Mesendoderm (in vitro differentiated cells): ENCODE results near the gene GRM7.
A peak's percentile ranks its signal among the peaks of the same experiment; 100 is the strongest.

ENCODE experiments used
- DNase-seq: peaks from one replicate; pipeline ENCODE4 v3.0.0; 2013
- H2AK5ac ChIP-seq: 2 replicates; pipeline ENCODE4 v1.6.1; 2013; ENCODE audit warnings: low read length, inconsistent platforms
- H2BK120ac ChIP-seq: 2 replicates; pipeline ENCODE4 v1.6.1; 2013; ENCODE audit warnings: low read depth, mild to moderate bottlenecking, low read length, moderate library complexity, mixed read lengths
- H2BK15ac ChIP-seq: replicated peaks from 2 replicates; pipeline ENCODE4 v1.6.1; 2013; ENCODE audit warnings: low read depth, mild to moderate bottlenecking, moderate library complexity
- H2BK5ac ChIP-seq: 2 replicates; pipeline ENCODE4 v1.6.1; 2013; ENCODE audit warnings: low read length, inconsistent platforms
- H3K18ac ChIP-seq: 2 replicates; pipeline ENCODE4 v1.6.1; 2013; ENCODE audit warnings: mild to moderate bottlenecking, low read length, mixed read lengths
- H3K23ac ChIP-seq: one replicate; pipeline ENCODE4 v1.6.1; 2013; ENCODE audit warnings: low read length
- H3K27ac ChIP-seq: 2 replicates; pipeline ENCODE4 v1.5.1; 2013; ENCODE audit warnings: low read depth, mild to moderate bottlenecking, inconsistent platforms, low read length, moderate library complexity
- H3K27me3 ChIP-seq: 2 replicates; pipeline ENCODE4 v1.6.1; 2013; ENCODE audit warnings: low read length, control low read depth, mild to moderate bottlenecking, inconsistent platforms; ENCODE audit not compliant: insufficient read depth, poor library complexity
- H3K36me3 ChIP-seq: 2 replicates; pipeline ENCODE4 v1.6.1; 2013; ENCODE audit warnings: low read length, inconsistent platforms; ENCODE audit not compliant: control insufficient read depth, insufficient read depth
- H3K4ac ChIP-seq: one replicate; pipeline ENCODE4 v1.6.1; 2013; ENCODE audit warnings: low read depth, mild to moderate bottlenecking, low read length, moderate library complexity
- H3K4me1 ChIP-seq: 2 replicates; pipeline ENCODE4 v1.6.1; 2013; ENCODE audit warnings: low read depth, low read length, inconsistent platforms; ENCODE audit not compliant: control insufficient read depth
- H3K4me2 ChIP-seq: 2 replicates; pipeline ENCODE4 v1.6.1; 2013; ENCODE audit warnings: low read length
- H3K4me3 ChIP-seq: 2 replicates; pipeline ENCODE4 v1.5.1; 2013; ENCODE audit warnings: mild to moderate bottlenecking, low read length
- H3K56ac ChIP-seq: one replicate; pipeline ENCODE4 v1.6.1; 2013; ENCODE audit warnings: low read length
- H3K79me1 ChIP-seq: 2 replicates; pipeline ENCODE4 v1.6.1; 2013; ENCODE audit warnings: low read length, inconsistent platforms
- H3K79me2 ChIP-seq: 2 replicates; pipeline ENCODE4 v1.6.1; 2013; ENCODE audit warnings: mild to moderate bottlenecking, low read length; ENCODE audit not compliant: control insufficient read depth, insufficient read depth
- H3K9ac ChIP-seq: 2 replicates; pipeline ENCODE4 v1.6.1; 2013; ENCODE audit warnings: low read length, inconsistent platforms
- H4K5ac ChIP-seq: one replicate; pipeline ENCODE4 v1.6.1; 2013; ENCODE audit warnings: low read length
- H4K8ac ChIP-seq: one replicate; pipeline ENCODE4 v1.6.1; 2013; ENCODE audit warnings: low read depth, mild to moderate bottlenecking, control low read depth, low read length, moderate library complexity
- WGBS: extraction: QIAGEN DNeasy Blood & Tissue Kit; methylation state at CpG from one replicate; pipeline ENCODE4 v1.1.7; 2013; ENCODE audit warnings: low lambda C conversion rate, missing lambda C conversion rate; ENCODE audit not compliant: insufficient coverage; ENCODE audit errors: extremely low coverage; 5-methylcytosine and 5-hydroxymethylcytosine counted together

The GRM7 gene

DNA sequence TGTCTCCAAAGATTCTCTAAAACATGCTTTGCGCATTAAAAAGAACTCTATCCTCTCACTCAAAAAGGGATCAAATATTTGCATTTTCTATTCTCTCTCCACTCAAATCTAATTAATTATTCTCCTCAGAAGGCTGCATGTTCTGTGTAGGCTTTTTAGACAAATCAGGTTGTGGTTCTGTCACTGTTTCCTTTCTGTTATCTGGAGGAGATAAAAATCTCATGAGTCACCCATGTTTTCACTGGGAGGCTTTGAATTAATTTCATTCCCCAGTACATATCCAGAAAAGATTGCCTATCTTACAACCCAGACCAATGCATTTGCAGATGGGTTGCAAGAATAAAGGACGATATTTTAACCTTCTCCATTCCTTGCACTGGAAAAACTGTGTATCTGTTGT, 446.5 kb downstream of the GRM7 start:
- Histone ChIP-seq H3K4me1 (peaks cover 7% of the 10 kb centered on the region), H2BK5ac (no peak overlapping the region), H3K18ac (no peak overlapping the region), H3K56ac (no peak overlapping the region), H4K5ac (no peak overlapping the region), H2BK15ac (no peak overlapping the region), H2AK5ac (no peak overlapping the region), H3K27ac (no peak overlapping the region), H2BK120ac (no peak overlapping the region), H3K4ac (no peak overlapping the region), H4K8ac (no peak overlapping the region), H3K23ac (no peak overlapping the region), H3K79me2 (no peaks in the 10 kb centered on the region), H3K4me2 (no peak overlapping the region), H3K79me1 (no peaks in the 10 kb centered on the region), H3K4me3 (no peak overlapping the region), H3K27me3 (no peaks in the 10 kb centered on the region), H3K36me3 (no peaks in the 10 kb centered on the region), H3K9ac (no peak overlapping the region)
- no CpG with 5 or more reads among the region's 2 CpGs for WGBS
- peak; percentile 45 for DNase-seq

DNA sequence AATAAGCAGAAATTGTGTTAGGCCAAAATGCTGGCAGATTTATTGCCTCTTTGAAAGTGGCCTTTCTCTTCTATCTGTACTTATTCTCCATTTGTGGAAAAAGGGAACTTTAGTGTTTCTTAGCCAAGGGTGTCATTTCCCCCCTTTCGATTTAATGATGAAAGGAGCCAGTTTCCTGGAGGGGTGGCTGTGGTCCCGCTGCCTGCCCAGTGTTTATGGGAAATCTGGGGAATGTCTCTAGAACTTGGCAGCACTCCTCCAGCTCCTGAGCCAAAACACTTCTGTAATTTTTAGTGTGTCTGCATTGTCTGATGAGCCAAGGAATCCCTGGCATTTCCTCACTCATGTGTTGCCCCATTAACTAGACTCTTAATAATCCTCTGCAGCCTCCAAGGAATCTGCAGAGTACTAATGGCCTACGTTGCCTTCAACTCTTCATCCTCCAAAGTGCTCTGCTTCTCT, 448.8 kb downstream of the GRM7 start:
- DNase-seq: peak; percentile 45
- Histone ChIP-seq H2BK120ac (no peak overlapping the region), H3K36me3 (no peaks in the 10 kb centered on the region), H2BK5ac (no peak overlapping the region), H3K79me1 (no peaks in the 10 kb centered on the region), H3K79me2 (no peaks in the 10 kb centered on the region), H3K23ac (no peak overlapping the region), H3K9ac (no peak overlapping the region), H3K4ac (no peak overlapping the region), H3K56ac (no peak overlapping the region), H3K27me3 (no peaks in the 10 kb centered on the region), H3K27ac (no peak overlapping the region), H2BK15ac (no peak overlapping the region), H3K4me1 (peaks cover 7% of the 10 kb centered on the region), H3K4me2 (no peak overlapping the region), H3K4me3 (no peak overlapping the region), H2AK5ac (no peak overlapping the region), H3K18ac (peak overlapping the region; percentile 28), H4K8ac (no peak overlapping the region), H4K5ac (no peak overlapping the region)
- no CpG with 5 or more reads among the region's 3 CpGs for WGBS

DNA sequence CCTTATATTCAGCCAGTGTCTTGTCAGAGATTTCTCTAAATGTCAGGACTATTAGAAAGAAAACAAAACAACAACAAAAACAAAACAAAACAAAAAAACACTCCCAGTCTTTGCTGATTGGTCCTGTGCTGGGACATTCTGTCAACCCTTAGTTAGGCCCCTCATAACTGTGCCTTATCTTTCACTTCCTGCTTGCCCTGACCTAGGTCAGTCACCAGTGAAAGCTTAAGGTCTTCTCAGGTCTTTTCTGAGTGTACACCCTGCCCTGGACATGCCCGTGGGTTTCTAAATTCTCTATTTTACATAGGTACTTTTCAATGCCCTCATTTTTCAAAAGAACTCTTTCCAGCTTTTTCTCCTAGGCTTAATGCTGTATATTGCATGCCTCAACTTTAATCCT, 454.1 kb downstream of the GRM7 start:
- no peak overlapping the region for H2BK120ac ChIP-seq
- H2BK15ac ChIP-seq: no peak overlapping the region
- no peak overlapping the region for H3K9ac ChIP-seq
- H3K18ac ChIP-seq: no peak overlapping the region
- no peak overlapping the region for H3K56ac ChIP-seq
- H3K23ac ChIP-seq: no peak overlapping the region
- no peak overlapping the region for H3K4me3 ChIP-seq
- H3K79me2 ChIP-seq: no peaks in the 10 kb centered on the region
- H3K4me1 ChIP-seq: no peaks in the 10 kb centered on the region
- no peak overlapping the region for H3K4me2 ChIP-seq
- no peaks in the 10 kb centered on the region for H3K36me3 ChIP-seq
- H4K5ac ChIP-seq: no peak overlapping the region
- no CpG with 5 or more reads among the region's 1 CpG for WGBS
- no peak for DNase-seq
- no peak overlapping the region for H2BK5ac ChIP-seq
- no peaks in the 10 kb centered on the region for H3K27me3 ChIP-seq
- no peak overlapping the region for H2AK5ac ChIP-seq
- no peak overlapping the region for H3K4ac ChIP-seq
- no peak overlapping the region for H3K27ac ChIP-seq
- H3K79me1 ChIP-seq: no peaks in the 10 kb centered on the region
- no peak overlapping the region for H4K8ac ChIP-seq

DNA sequence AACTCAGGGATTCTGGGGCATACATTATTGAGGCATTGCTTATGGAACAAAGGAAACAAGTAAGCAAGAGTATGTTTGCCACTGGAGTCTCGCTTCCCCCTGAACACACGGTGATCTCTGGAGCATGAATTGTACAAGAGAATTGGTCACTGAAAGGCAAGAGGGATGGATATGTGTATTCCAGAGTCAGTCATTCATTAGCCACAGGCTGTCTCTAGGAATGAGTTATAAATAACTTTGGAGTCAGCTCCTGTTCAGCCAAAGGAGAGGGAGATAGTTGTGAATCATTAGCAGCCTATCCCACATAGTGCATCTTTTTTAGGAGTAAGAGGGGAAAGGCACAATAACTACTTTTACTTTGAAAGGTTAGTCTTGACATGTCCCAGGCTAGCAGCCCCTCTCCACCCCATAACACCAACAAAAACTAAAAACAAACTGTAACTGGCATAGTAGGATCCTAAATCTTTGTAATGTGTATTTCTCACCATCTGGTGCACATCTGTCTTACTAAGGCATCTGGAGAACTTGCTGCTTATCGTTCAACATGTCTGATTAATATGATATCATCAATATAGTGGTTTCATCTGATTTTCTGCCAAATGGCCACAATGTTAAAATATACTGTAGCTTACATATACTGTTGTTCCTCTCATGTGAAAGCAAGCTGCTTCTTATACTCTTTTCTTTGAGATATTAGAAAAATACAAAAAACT, 462.2 kb downstream of the GRM7 start:
- Histone ChIP-seq H3K79me1 (no peaks in the 10 kb centered on the region), H3K56ac (no peak overlapping the region), H3K36me3 (no peaks in the 10 kb centered on the region), H2BK5ac (no peak overlapping the region), H3K4me3 (no peak overlapping the region), H3K9ac (no peak overlapping the region), H4K8ac (no peak overlapping the region), H3K4ac (no peak overlapping the region), H3K4me2 (no peak overlapping the region), H3K23ac (no peak overlapping the region), H3K18ac (no peak overlapping the region), H2BK15ac (no peak overlapping the region), H3K27me3 (no peaks in the 10 kb centered on the region), H3K4me1 (no peaks in the 10 kb centered on the region), H3K79me2 (no peaks in the 10 kb centered on the region), H3K27ac (no peak overlapping the region), H2AK5ac (no peak overlapping the region), H2BK120ac (no peak overlapping the region), H4K5ac (no peak overlapping the region)
- no CpG with 5 or more reads among the region's 3 CpGs for WGBS
- no peak for DNase-seq

DNA sequence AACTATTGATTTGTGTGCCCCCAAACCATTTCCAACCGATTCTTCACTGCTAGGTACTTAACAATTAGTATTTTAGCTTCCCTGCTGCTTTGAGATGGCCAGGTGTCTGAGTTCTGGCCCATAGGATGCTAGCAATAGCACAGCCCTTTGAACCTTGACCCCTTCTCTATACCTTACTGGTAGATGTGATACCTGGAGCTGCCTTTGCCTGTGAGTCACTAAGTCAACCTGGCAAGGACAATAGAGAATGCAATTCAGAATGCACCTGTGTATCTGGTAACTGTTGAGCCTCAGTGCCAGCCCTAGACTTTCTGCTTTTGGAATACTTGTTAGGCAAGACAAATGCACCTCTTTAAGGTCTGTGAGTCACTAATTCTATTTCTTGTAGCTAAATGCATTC, 467.4 kb downstream of the GRM7 start:
- Histone ChIP-seq H2BK15ac (no peak overlapping the region), H3K79me2 (no peaks in the 10 kb centered on the region), H3K4me2 (no peak overlapping the region), H2AK5ac (no peak overlapping the region), H3K4ac (no peak overlapping the region), H3K79me1 (no peaks in the 10 kb centered on the region), H4K5ac (no peak overlapping the region), H3K27ac (no peak overlapping the region), H3K36me3 (no peaks in the 10 kb centered on the region), H2BK120ac (no peak overlapping the region), H4K8ac (no peak overlapping the region), H3K56ac (no peak overlapping the region), H3K4me1 (no peaks in the 10 kb centered on the region), H3K27me3 (no peaks in the 10 kb centered on the region), H3K4me3 (no peak overlapping the region), H3K18ac (no peak overlapping the region), H3K9ac (no peak overlapping the region), H2BK5ac (no peak overlapping the region), H3K23ac (no peak overlapping the region)
- WGBS: no CpG with 5 or more reads among the region's 1 CpG
- no peak for DNase-seq

DNA sequence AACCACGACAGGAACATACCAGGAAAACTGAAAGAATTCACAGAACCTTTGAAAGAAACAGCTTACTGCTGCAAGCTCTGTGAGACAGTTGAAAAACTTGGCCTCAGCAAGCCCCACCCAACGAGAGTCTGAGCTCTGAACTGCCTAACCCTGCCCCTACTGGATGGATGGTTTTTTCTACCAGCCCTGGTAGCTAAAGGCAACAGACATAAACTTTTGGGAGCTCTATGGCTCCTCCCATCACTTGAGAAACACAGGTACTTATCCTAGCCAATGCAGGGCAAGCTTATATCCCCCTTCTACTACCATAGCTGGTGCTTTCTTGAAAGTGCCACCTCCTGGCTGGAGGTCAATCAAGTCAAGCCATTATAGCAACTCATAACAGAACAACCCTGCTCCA, 471.8 kb downstream of the GRM7 start:
- no peaks in the 10 kb centered on the region for H3K79me2 ChIP-seq
- no peaks in the 10 kb centered on the region for H3K4me1 ChIP-seq
- H2BK15ac ChIP-seq: no peak overlapping the region
- no peak overlapping the region for H2BK5ac ChIP-seq
- H3K4me2 ChIP-seq: no peak overlapping the region
- H3K18ac ChIP-seq: no peak overlapping the region
- no peaks in the 10 kb centered on the region for H3K27me3 ChIP-seq
- H4K8ac ChIP-seq: no peak overlapping the region
- H2BK120ac ChIP-seq: no peak overlapping the region
- H2AK5ac ChIP-seq: no peak overlapping the region
- H4K5ac ChIP-seq: no peak overlapping the region
- no peak overlapping the region for H3K23ac ChIP-seq
- H3K56ac ChIP-seq: no peak overlapping the region
- WGBS: no CpG with 5 or more reads among the region's 2 CpGs
- H3K27ac ChIP-seq: no peak overlapping the region
- no peak overlapping the region for H3K4me3 ChIP-seq
- DNase-seq: peak; percentile 71
- H3K4ac ChIP-seq: no peak overlapping the region
- no peak overlapping the region for H3K9ac ChIP-seq
- H3K36me3 ChIP-seq: no peaks in the 10 kb centered on the region
- no peaks in the 10 kb centered on the region for H3K79me1 ChIP-seq
